GM20000 (cell line): ENCODE measurements around the gene MIEF2.
A peak's percentile ranks its signal among the peaks of the same experiment; 100 is the strongest.

ENCODE experiments used
- DNase-seq: peaks from one replicate; pipeline ENCODE4 v3.0.0; 2012; ENCODE audit warnings: low spot score
- TF ChIP-seq, protein P1 (sequence below): IDR thresholded peaks from 2 replicates; pipeline ENCODE4 v1.5.1; 2012; ENCODE audit warnings: mild to moderate bottlenecking, control low read depth; ENCODE audit errors: extremely low read depth, missing control alignments

MIEF2 gene

GRCh38 chr17:18224387-18225120, 35.9 kb upstream of the MIEF2 start:
- DNase-seq = no peak
- TF ChIP-seq, protein P1, sequence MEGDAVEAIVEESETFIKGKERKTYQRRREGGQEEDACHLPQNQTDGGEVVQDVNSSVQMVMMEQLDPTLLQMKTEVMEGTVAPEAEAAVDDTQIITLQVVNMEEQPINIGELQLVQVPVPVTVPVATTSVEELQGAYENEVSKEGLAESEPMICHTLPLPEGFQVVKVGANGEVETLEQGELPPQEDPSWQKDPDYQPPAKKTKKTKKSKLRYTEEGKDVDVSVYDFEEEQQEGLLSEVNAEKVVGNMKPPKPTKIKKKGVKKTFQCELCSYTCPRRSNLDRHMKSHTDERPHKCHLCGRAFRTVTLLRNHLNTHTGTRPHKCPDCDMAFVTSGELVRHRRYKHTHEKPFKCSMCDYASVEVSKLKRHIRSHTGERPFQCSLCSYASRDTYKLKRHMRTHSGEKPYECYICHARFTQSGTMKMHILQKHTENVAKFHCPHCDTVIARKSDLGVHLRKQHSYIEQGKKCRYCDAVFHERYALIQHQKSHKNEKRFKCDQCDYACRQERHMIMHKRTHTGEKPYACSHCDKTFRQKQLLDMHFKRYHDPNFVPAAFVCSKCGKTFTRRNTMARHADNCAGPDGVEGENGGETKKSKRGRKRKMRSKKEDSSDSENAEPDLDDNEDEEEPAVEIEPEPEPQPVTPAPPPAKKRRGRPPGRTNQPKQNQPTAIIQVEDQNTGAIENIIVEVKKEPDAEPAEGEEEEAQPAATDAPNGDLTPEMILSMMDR = no peak

DNA sequence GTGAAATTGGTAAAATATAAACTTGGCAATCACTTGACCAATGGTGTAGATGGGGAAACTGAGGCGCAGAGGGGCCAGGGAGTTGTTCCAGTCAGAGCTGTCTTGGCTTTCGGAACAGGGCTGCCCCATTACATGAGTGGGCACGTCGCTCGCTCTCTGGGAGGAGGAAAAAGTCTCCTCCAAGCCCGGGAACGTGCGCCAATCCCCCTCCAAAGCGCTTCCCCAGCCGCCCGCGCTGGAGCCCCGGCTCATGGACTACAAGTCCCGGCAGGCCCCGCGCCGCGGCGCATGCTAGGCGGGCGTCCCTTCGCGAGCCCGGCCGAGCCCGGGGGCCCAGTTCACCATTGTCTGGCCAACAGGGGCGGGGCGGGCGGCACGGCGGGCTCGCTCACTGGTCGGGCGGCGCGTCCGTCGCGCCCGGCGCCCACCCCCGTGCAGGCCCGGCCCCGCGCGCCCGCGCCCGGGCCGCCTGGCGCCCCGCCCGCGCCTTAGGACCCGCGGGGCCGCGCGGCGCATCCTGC, 35.3 kb upstream of the MIEF2 start, which contains the start of gene LLGL1:
Gene LLGL1, plus strand, starts transcription at position 515 of the 521 bp plus-strand sequence. CDS start 48 bp downstream, outside the sequence.
- TF ChIP-seq, protein P1 = no peak
- DNase-seq = peak; percentile 100

- TF ChIP-seq, protein P1 = no peak
- peak; percentile 59 for DNase-seq
Measured at GRCh38 chr17:18225642-18226283, 34.7 kb upstream of the MIEF2 start.

GRCh38 chr17:18226284-18226945, 34.0 kb upstream of the MIEF2 start:
- TF ChIP-seq, protein P1 = no peak

DNA sequence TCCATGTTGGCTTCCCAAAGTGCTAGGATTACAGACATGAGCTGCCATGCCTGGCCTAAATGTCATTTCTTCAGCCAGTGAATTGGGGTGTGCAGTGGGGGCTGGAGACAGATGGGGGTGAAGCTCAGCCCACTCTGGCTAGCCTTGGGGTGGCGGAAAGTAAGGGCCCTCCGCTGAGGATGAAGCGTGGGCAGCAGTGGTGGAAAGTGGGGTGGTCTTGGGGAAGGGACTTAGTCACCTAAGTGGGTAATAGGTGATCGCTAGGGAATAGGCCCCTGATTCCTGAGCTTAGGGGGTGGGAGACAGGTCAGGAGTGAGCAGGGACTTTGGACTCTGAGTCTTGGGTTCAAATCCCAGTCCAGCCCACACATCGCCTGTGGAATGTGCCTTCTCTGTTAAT, 32.8 kb upstream of the MIEF2 start:
- TF ChIP-seq, protein P1 = no peak
- DNase-seq = no peak

More at GRCh38 chr17:18226284-18226945, 34.0 kb upstream of the MIEF2 start:
- DNase-seq = no peak

- TF ChIP-seq, protein P1 = no peak
- no peak for DNase-seq
Measured at GRCh38 chr17:18228176-18228682, 32.2 kb upstream of the MIEF2 start.

DNA sequence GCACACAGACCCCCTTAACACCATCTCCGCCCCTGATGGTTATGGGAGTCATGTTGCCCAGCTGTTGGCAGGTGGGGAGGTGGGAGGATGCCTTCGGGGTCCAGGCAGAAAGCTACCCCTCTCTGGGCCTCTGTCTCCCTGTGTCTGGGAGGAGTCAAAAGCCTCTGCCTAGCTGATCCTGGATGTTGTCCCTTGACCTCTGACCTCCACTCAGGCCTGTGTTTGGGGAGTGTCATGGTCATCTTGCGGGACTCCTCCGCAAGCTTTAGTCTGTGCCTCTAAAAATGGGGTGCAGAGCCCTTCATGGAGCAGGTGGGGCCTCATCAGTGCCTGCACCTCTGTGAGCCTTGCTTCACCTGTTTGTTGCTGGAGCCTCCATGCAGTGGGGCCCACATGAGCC, 31.2 kb upstream of the MIEF2 start:
- TF ChIP-seq, protein P1 = no peak
- no peak for DNase-seq
